ENCODE results near the gene SLC47A1. TPM values are rescaled to one million over a fixed set of nuclear protein-coding genes. Genes with fewer than 3 reads are reported as not detected.
A peak's percentile ranks its signal among the peaks of the same experiment; 100 is the strongest.

The SLC47A1 gene
- total and polyA plus RNA-seq, 2 of the 8 experiments (the other 6 are each of a cell fraction or from before 2014, with no cell fraction given), result 1.5 to 3.6 TPM

GRCh38 chr17:19549746-19550623, 16.3 kb downstream of the SLC47A1 start:
- Histone ChIP-seq H2BK12ac (ENCODE audit: low read depth, low read length) (no peak overlapping the region), H4K20me1 (replicated peaks in 1 of 2; ENCODE audit: control insufficient read depth in 1 of 2, insufficient read depth in 2 of 2, low read length in 2 of 2) (no peaks in the 10 kb centered on the region), H3K9ac (replicated peaks in 1 of 4; ENCODE audit: extremely low read depth in 1 of 4, low read depth in 3 of 4, low read length in 3 of 4) (no peak overlapping the region), H4K91ac (replicated peaks; ENCODE audit: insufficient read length, low read length) (no peak overlapping the region), H3K18ac (ENCODE audit: extremely low read depth, low read length) (no peak overlapping the region), H2BK5ac (ENCODE audit: low read depth, low read length) (no peak overlapping the region), H3K4me2 (ENCODE audit: insufficient read depth in 1 of 2, low read depth in 2 of 2, low read length in 2 of 2) (0 out of 4 replicates have a peak overlapping the region, but pooled peaks of 1 of the 2 experiments have one; percentile 17), H3K14ac (ENCODE audit: insufficient read length) (no peak overlapping the region), H3K27me3 (replicated peaks in 1 of 4; ENCODE audit: control insufficient read depth in 3 of 4, extremely low read depth in 1 of 4, insufficient read depth in 3 of 4, low read length in 3 of 4) (no peaks in the 10 kb centered on the region), H2AK5ac (ENCODE audit: low read depth, low read length) (no peak overlapping the region), H2BK120ac (replicated peaks; ENCODE audit: low read depth, low read length) (no peak overlapping the region), H2BK20ac (ENCODE audit: low read length) (no peak overlapping the region), H4K8ac (ENCODE audit: extremely low read depth, insufficient read depth, low read length) (no peak overlapping the region), H3K4me1 (replicated peaks in 1 of 4; ENCODE audit: control insufficient read depth in 3 of 4, insufficient read depth in 4 of 4, low read length in 3 of 4) (peaks cover 0 to 6% (median 3%) of the 10 kb centered on the region in 4 experiments; a peak in 6 of 7 replicates), H3K9me3 (ENCODE audit: insufficient read depth in 2 of 2, low read depth in 1 of 2, low read length in 1 of 2) (no peaks in the 10 kb centered on the region), H3K23me2 (ENCODE audit: low read depth, low read length) (no peaks in the 10 kb centered on the region), H3K27ac (ENCODE audit: low read depth, low read length) (no peak overlapping the region), H3K23ac (ENCODE audit: insufficient read length) (no peak overlapping the region), H3K4ac (replicated peaks; ENCODE audit: insufficient read length, low read depth, low read length) (no peak overlapping the region), H3K79me2 (ENCODE audit: control insufficient read depth in 1 of 2, insufficient read depth in 2 of 2, low read length in 2 of 2) (no peaks in the 10 kb centered on the region), H3K36me3 (ENCODE audit: control insufficient read depth in 2 of 4, insufficient read depth in 4 of 4, low read length in 3 of 4) (no peaks in the 10 kb centered on the region), H3K79me1 (ENCODE audit: low read depth, low read length) (no peaks in the 10 kb centered on the region; the same call in 1 of the 2 replicates), H3K56ac (replicated peaks; ENCODE audit: insufficient read length, low read depth, low read length) (no peak overlapping the region), H4K5ac (ENCODE audit: insufficient read length, low read depth, low read length) (no peak overlapping the region), H2BK15ac (ENCODE audit: low read length) (no peak overlapping the region), H3K4me3 (ENCODE audit: extremely low read depth in 1 of 4, insufficient read depth in 2 of 4, low read depth in 3 of 4, low read length in 4 of 4) (no peak overlapping the region), H2AFZ (ENCODE audit: low read length) (no peak overlapping the region)
- POLR2A ChIA-PET (ENCODE audit: partially characterized antibody), result no interaction called here
- DNase-seq (ENCODE audit: low read depth in 1 of 2, low spot score in 2 of 2) (no peak), FAIRE-seq (no peak)
- WGBS, 2 experiments (ENCODE audit: extremely low coverage in 1 of 2, insufficient coverage in 1 of 2, insufficient read length in 1 of 2, insufficient replicate concordance in 2 of 2, low coverage in 1 of 2, low lambda C conversion rate in 2 of 2, missing lambda C conversion rate in 1 of 2), result 80% methylated on average over 7 of the region's 7 CpGs; no CpG with 5 or more reads in 1 of the 2 experiments
- CTCF ChIA-PET (ENCODE audit: partially characterized antibody), result interaction anchor here (0.7 to 2.2 kb wide), 10 partner anchors 10 to 223 kb away, joined by 3 to 6 read pairs (median 3); no protein-coding TSS in a partner anchor
- no peak for TF ChIP-seq POLR2A (IDR thresholded peaks at IDR 0.05; ENCODE audit: control extremely low read depth in 1 of 2, low read depth in 2 of 2, low read length in 2 of 2)
- no peak for TF ChIP-seq E2F6 (IDR thresholded peaks at IDR 0.05)
- TF ChIP-seq HDAC6 (IDR thresholded peaks at IDR 0.05; ENCODE audit: low read depth, low read length), result no peak
- TF ChIP-seq POLR2AphosphoS5 (IDR thresholded peaks at IDR 0.05; ENCODE audit: low read depth, low read length), result no peak
- TF ChIP-seq SP4 (IDR thresholded peaks at IDR 0.05; ENCODE audit: low read length), result no peak
- TF ChIP-seq BACH1 (IDR thresholded peaks at IDR 0.05; ENCODE audit: low read length), result no peak
- no peak for TF ChIP-seq CBX5 (IDR thresholded peaks at IDR 0.05; ENCODE audit: low read depth, low read length)
- TF ChIP-seq CREB1 (IDR thresholded peaks at IDR 0.05), result no peak
- no peak for TF ChIP-seq CHD2 (IDR thresholded peaks at IDR 0.05; ENCODE audit: low read length)
- no peak for TF ChIP-seq CTCF (IDR thresholded peaks at IDR 0.05; ENCODE audit: control extremely low read depth in 1 of 3, insufficient read depth in 1 of 3, low read depth in 1 of 3, low read length in 3 of 3)

All from H1 (cell line).